Small intestine (tissue), 7 donors: Measurements from ENCODE around the gene CHST11. TPM values are rescaled to one million over a fixed set of nuclear protein-coding genes. Genes with fewer than 3 reads are reported as not detected.

Experiments used
- DNase-seq, 2 donors: peaks; one replicate each; pipeline versions ENCODE4 v3.0.0 to v3.0.0-alpha.2; 2013
- FAIRE-seq: peaks from 2 replicates; lab custom pipeline; 2012; peaks lifted over from hg19 to GRCh38; lab: Jason Lieb, UNC
- H3K27ac ChIP-seq, 3 donors: one replicate each; pipeline ENCODE4 v1.5.1; 2013; ENCODE audit warnings: low read length in 2 of 3, mild to moderate bottlenecking in 2 of 3, control low read depth in 1 of 3, inconsistent platforms in 1 of 3, low read depth in 1 of 3, moderate library complexity in 1 of 3
- H3K27me3 ChIP-seq, 3 donors: one replicate each; pipeline ENCODE4 v1.6.1; 2013; ENCODE audit warnings: low read length in 3 of 3, inconsistent platforms in 1 of 3; ENCODE audit not compliant: control insufficient read depth in 3 of 3, insufficient read depth in 3 of 3
- H3K36me3 ChIP-seq, 3 donors: one replicate each; pipeline ENCODE4 v1.6.1; 2013; ENCODE audit warnings: low read length in 3 of 3, inconsistent platforms in 1 of 3, low read depth in 1 of 3, mild to moderate bottlenecking in 1 of 3, moderate library complexity in 1 of 3; ENCODE audit not compliant: control insufficient read depth in 3 of 3, insufficient read depth in 2 of 3
- H3K4me1 ChIP-seq, 3 donors: one replicate each; pipeline ENCODE4 v1.6.1; 2013; ENCODE audit warnings: low read length in 2 of 3, inconsistent platforms in 1 of 3, low read depth in 1 of 3, mild to moderate bottlenecking in 1 of 3, moderate library complexity in 1 of 3; ENCODE audit not compliant: control insufficient read depth in 3 of 3, insufficient read depth in 2 of 3
- H3K4me3 ChIP-seq, 3 donors: one replicate each; pipeline ENCODE4 v1.5.1; 2013; ENCODE audit warnings: low read length in 3 of 3, control low read depth in 1 of 3, inconsistent platforms in 1 of 3, low read depth in 1 of 3, mild to moderate bottlenecking in 1 of 3, moderate library complexity in 1 of 3
- H3K9me3 ChIP-seq, 2 donors: one replicate each; pipeline ENCODE4 v1.6.1; 2013; ENCODE audit warnings: low read depth in 1 of 2, low read length in 1 of 2; ENCODE audit not compliant: control insufficient read depth in 2 of 2, insufficient read depth in 1 of 2
- whole genome bisulfite sequencing, 3 donors: extraction: QIAGEN DNeasy Blood & Tissue Kit; methylation state at CpG; one replicate each; pipeline ENCODE4 v1.1.7; 2013; 5-methylcytosine and 5-hydroxymethylcytosine counted together
- polyA plus RNA-seq, 4 donors: library from polyadenylated mRNA; stranded (reverse) in 3 of 4; unstranded in 1 of 4; fragments of 200-250 nt in 3 of 4; fragments of 120-200 nt in 1 of 4; gene quantifications; one replicate each; pipeline versions ENCODE4 v1.2.1 to v1.2.3, GENCODE V29; 2013
- donor health status: healthy with polysubstance abuse.
- donor health status: control.
- donor health status: control.
- donor health status: Bipolar disorder and iron deficiency.
- donor health status: healthy.

CHST11 gene
- polyA plus RNA-seq, 4 donors: 0.89 to 3.0 (median 2.0) TPM

GRCh38 chr12:104435175-104435574 lies 21.6 kb upstream of the CHST11 start:
- Histone ChIP-seq H3K27ac (no peak overlapping the region), H3K36me3 (no peaks in the 10 kb centered on the region), H3K9me3 (no peaks in the 10 kb centered on the region), H3K27me3 (peaks cover 0 to 3% (median 2%) of the 10 kb centered on the region in 3 donors), H3K4me1 (no peaks in the 10 kb centered on the region), H3K4me3 (no peak overlapping the region)
- 56 to 78% (median 70%) methylated on average over 4 of the region's 4 CpGs for WGBS, 3 donors
- DNase-seq (no peak), FAIRE-seq (no peak)

DNA sequence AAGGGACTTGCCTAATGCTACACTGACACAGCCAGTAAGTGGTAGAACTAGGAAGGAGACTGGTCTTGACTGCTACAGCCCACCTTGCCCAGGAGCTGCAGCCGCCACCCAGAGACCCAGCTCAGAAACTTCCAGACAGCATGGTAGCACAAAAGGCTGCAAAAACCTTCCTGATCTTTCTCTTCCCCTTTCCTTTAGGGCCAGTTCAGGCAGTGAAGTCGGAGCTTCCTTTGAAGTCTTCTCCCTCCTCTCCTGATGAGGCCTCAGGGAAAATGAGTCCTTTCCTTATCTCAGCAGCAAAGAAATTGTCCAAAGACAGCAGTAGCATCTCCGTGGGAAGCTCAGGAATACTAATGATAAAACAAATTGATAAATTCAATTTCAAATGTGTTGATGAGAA lies 21.0 kb upstream of the CHST11 start:
- DNase-seq (no peak), FAIRE-seq (no peak)
- H3K9me3 ChIP-seq: no peaks in the 10 kb centered on the region
- no peaks in the 10 kb centered on the region for H3K36me3 ChIP-seq
- H3K4me1 ChIP-seq: no peaks in the 10 kb centered on the region
- H3K27me3 ChIP-seq: peaks cover 0 to 3% (median 2%) of the 10 kb centered on the region in 3 donors
- no peak overlapping the region for H3K4me3 ChIP-seq
- 58 to 59% (median 58%) methylated on average over 3 of the region's 3 CpGs for WGBS, 3 donors
- no peak overlapping the region for H3K27ac ChIP-seq

DNA sequence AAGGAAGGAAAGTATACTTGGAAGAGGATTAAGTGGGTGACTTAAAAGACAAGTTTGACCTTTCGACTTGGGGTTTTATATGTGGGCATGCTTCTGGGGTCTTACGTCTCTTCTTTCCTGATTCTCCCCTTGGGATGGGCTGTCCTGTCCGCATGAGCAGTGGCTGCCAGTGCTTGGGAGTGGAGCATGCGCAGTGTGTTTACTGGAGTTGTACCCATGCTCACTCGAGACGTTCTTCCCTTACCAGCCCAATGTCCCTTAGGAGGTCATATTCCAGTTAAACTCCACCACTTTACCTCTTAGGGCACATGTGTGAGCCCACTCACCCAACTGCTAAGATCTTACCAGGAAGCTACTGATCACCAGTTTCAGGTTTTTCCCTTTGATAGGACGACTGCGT lies 20.0 kb upstream of the CHST11 start:
- 90 to 97% (median 95%) methylated on average over 8 of the region's 8 CpGs for WGBS, 3 donors
- Histone ChIP-seq H3K4me3 (no peak overlapping the region), H3K4me1 (no peaks in the 10 kb centered on the region), H3K36me3 (no peaks in the 10 kb centered on the region), H3K27me3 (peaks cover 0 to 3% (median 2%) of the 10 kb centered on the region in 3 donors), H3K9me3 (no peaks in the 10 kb centered on the region), H3K27ac (no peak overlapping the region)
- FAIRE-seq: no peak
- no peak for DNase-seq

GRCh38 chr12:104438134-104438533 lies 18.6 kb upstream of the CHST11 start:
- Histone ChIP-seq H3K4me3 (no peak overlapping the region), H3K27ac (no peak overlapping the region), H3K36me3 (no peaks in the 10 kb centered on the region), H3K9me3 (no peaks in the 10 kb centered on the region), H3K27me3 (peaks cover 0 to 3% (median 2%) of the 10 kb centered on the region in 3 donors), H3K4me1 (no peaks in the 10 kb centered on the region)
- no peak for DNase-seq
- 63 to 80% (median 77%) methylated on average over 3 of the region's 3 CpGs for WGBS, 3 donors
- FAIRE-seq: no peak

- Histone ChIP-seq H3K36me3 (no peaks in the 10 kb centered on the region), H3K27me3 (peaks cover 0 to 3% (median 2%) of the 10 kb centered on the region in 3 donors), H3K4me3 (no peak overlapping the region), H3K9me3 (no peaks in the 10 kb centered on the region), H3K4me1 (no peaks in the 10 kb centered on the region), H3K27ac (no peak overlapping the region)
- FAIRE-seq (no peak), DNase-seq (peak in 1 of 2 donors; percentile 66)
- 29 to 73% (median 57%) methylated on average over 12 of the region's 12 CpGs for WGBS, 3 donors
Observed at GRCh38 chr12:104439137-104439536, 17.6 kb upstream of the CHST11 start.

DNA sequence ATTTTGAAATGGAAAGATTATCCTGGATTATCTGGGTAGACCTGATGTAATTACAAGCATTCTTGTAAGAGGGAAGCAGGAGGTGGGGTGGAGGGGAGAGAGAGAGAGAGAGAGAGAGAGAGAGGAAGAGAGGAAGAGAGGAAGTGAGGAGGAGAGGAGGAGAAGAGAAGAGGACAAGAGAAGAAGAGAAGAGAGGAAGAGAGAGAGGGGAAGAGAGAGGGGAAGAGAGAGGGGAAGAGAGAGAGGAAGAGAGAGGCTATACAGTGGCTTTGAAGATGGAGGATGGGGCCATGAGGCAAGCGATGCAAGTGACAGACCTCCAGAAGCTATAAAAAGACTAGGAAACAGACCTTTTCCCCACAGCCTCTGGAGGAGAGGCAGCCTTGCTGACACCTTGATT lies 13.7 kb upstream of the CHST11 start:
- H3K4me3 ChIP-seq: no peak overlapping the region
- no peak for DNase-seq
- no peak for FAIRE-seq
- H3K9me3 ChIP-seq: peaks cover 0 to 3% of the 10 kb centered on the region in 2 donors
- H3K4me1 ChIP-seq: no peaks in the 10 kb centered on the region
- H3K27me3 ChIP-seq: no peaks in the 10 kb centered on the region
- whole genome bisulfite sequencing, 3 donors: 63 to 85% (median 69%) methylated on average over 1 of the region's 1 CpG
- no peak overlapping the region for H3K27ac ChIP-seq
- H3K36me3 ChIP-seq: no peaks in the 10 kb centered on the region

- peaks cover 0 to 3% of the 10 kb centered on the region in 2 donors for H3K9me3 ChIP-seq
- H3K4me3 ChIP-seq: no peak overlapping the region
- FAIRE-seq: no peak
- no peak overlapping the region for H3K27ac ChIP-seq
- WGBS, 3 donors: 91 to 98% (median 92%) methylated on average over 5 of the region's 5 CpGs
- no peak for DNase-seq
- no peaks in the 10 kb centered on the region for H3K27me3 ChIP-seq
- H3K4me1 ChIP-seq: no peaks in the 10 kb centered on the region
- H3K36me3 ChIP-seq: no peaks in the 10 kb centered on the region
Observed at GRCh38 chr12:104446646-104447421, 9.9 kb upstream of the CHST11 start.

DNA sequence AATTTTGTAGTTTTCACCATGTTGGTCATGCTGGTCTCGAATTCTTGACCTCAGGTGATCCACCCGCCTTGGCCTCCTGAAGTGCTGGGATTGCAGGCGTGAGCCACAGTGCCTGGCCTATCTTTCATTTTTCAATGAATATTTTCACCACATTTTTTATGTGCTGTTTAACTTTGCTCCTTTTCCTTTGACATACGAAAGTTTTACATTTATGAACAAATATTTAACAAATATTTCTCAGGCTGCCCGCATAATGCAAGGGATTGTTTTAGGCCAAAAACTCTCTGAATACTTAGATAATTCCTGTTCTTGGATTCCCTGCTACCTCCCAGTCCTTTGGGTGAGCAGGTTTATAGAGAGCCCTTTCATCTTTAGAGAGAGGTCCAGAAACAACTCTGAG lies 8.7 kb upstream of the CHST11 start:
- Histone ChIP-seq H3K27ac (no peak overlapping the region), H3K4me3 (no peak overlapping the region), H3K36me3 (no peaks in the 10 kb centered on the region), H3K9me3 (peaks cover 0 to 3% of the 10 kb centered on the region in 2 donors), H3K4me1 (no peaks in the 10 kb centered on the region), H3K27me3 (no peaks in the 10 kb centered on the region)
- no peak for DNase-seq
- FAIRE-seq: no peak
- 74 to 92% (median 82%) methylated on average over 5 of the region's 5 CpGs for WGBS, 3 donors
